Suppressor macrophage (primary cell): Measurements from ENCODE around the gene BAZ1B.
"Not testable (repeated sequence)": the region's sequence is repeated elsewhere in the genome, so short reads cannot be mapped to it uniquely, and the experiment has no call there.

Experiments used
- DNase-seq, 4 experiments: peaks; one replicate each; pipeline ENCODE4 v3.0.0-alpha.2; 2020 to 2022

Gene BAZ1B

GRCh38 chr7:73442222-73442902, 79.7 kb downstream of the BAZ1B start:
- no peak for DNase-seq

GRCh38 chr7:73439410-73439704, 82.7 kb downstream of the BAZ1B start:
- DNase-seq, result no peak

- no peak for DNase-seq
Observed at GRCh38 chr7:73438547-73439409, 83.3 kb downstream of the BAZ1B start.

GRCh38 chr7:73437621-73438416, 84.3 kb downstream of the BAZ1B start:
- no peak for DNase-seq

GRCh38 chr7:73437091-73437490, 85.0 kb downstream of the BAZ1B start:
- no peak for DNase-seq

- no peak for DNase-seq
Observed at GRCh38 chr7:73436031-73436929, 85.8 kb downstream of the BAZ1B start.

- no peak for DNase-seq
Observed at GRCh38 chr7:73435471-73436009, 86.6 kb downstream of the BAZ1B start.

- DNase-seq, result no peak
Observed at GRCh38 chr7:73434701-73435069, 87.4 kb downstream of the BAZ1B start.

- no peak for DNase-seq
Observed at GRCh38 chr7:73433924-73434700, 88.0 kb downstream of the BAZ1B start.

GRCh38 chr7:73432676-73433075, 89.4 kb downstream of the BAZ1B start:
- DNase-seq, result no peak

- DNase-seq, result no peak
Observed at GRCh38 chr7:73431041-73431835, 90.9 kb downstream of the BAZ1B start.

GRCh38 chr7:73430540-73430939, 91.6 kb downstream of the BAZ1B start:
- DNase-seq, result not testable (repeated sequence)

- DNase-seq, result no peak
Observed at GRCh38 chr7:73429622-73430505, 92.2 kb downstream of the BAZ1B start.

GRCh38 chr7:73429215-73429614, 92.9 kb downstream of the BAZ1B start:
- no peak for DNase-seq

GRCh38 chr7:73427902-73428787, 93.9 kb downstream of the BAZ1B start:
- DNase-seq, result no peak

- DNase-seq, result no peak
Observed at GRCh38 chr7:73426016-73426415, 96.1 kb downstream of the BAZ1B start.

- DNase-seq, result no peak
Observed at GRCh38 chr7:73425356-73425983, 96.6 kb downstream of the BAZ1B start.

GRCh38 chr7:73424489-73424885, 97.6 kb downstream of the BAZ1B start:
- no peak for DNase-seq
